Airway epithelial cell (primary cell): Measurements from ENCODE around the gene SLC6A3. TPM values are rescaled to one million over a fixed set of nuclear protein-coding genes. Genes with fewer than 3 reads are reported as not detected.

Experiments used
- total RNA-seq: library from RNA; depleted of rRNA; stranded (reverse); fragments of >200 nt; gene quantifications from 2 replicates; pipeline ENCODE4 v1.2.3, GENCODE V29; 2015

SLC6A3 gene
- total RNA-seq = not detected in 2 replicates

GRCh38 chr5:1445313-1445688 lies at the start of gene SLC6A3:
TSS of gene SLC6A3 (minus strand) at chr5:1445440. CDS start at chr5:1443197, 2,243 bp downstream.

GRCh38 chr5:1344975-1345838 lies 100.0 kb downstream of the SLC6A3 start, which contains the start of gene CLPTM1L:
TSS of gene CLPTM1L (minus strand) at chr5:1345099. CDS start at chr5:1344841, 258 bp downstream.

Other genes with a start within 250 kb of the SLC6A3 start
- gene SLC6A19, start 243.8 kb downstream of the SLC6A3 start, total RNA-seq = not detected in 2 replicates
- not detected in 2 replicates for gene SLC6A18, start 220.1 kb downstream of the SLC6A3 start, total RNA-seq
- gene TERT, start 150.4 kb downstream of the SLC6A3 start, total RNA-seq = not detected in 2 replicates
- 98.7 and 132 TPM in 2 replicates for gene CLPTM1L, start 100.3 kb downstream of the SLC6A3 start, total RNA-seq
- 32.7 and 39.1 TPM in 2 replicates for gene LPCAT1, start 78.5 kb upstream of the SLC6A3 start, total RNA-seq